ENCODE measurements around the gene SAGE1. TPM values are rescaled to one million over a fixed set of nuclear protein-coding genes. Genes with fewer than 3 reads are reported as not detected.

SAGE1 gene
- total and polyA plus RNA-seq, 2 of the 8 experiments (the other 6 are each of a cell fraction or from before 2014, with no cell fraction given), result not detected

GRCh38 chrX:135914404-135914803 is 20.9 kb downstream of the SAGE1 start:
- no peak overlapping the region for H3K56ac ChIP-seq (replicated peaks; ENCODE audit: insufficient read length, low read depth, low read length)
- no peak overlapping the region for H2BK5ac ChIP-seq (ENCODE audit: low read depth, low read length)
- H3K79me2 ChIP-seq (ENCODE audit: control insufficient read depth in 1 of 2, insufficient read depth in 2 of 2, low read length in 2 of 2), result no peaks in the 10 kb centered on the region
- no peak overlapping the region for H2BK20ac ChIP-seq (ENCODE audit: low read length)
- no peak overlapping the region for H2AK5ac ChIP-seq (ENCODE audit: low read depth, low read length)
- no peaks in the 10 kb centered on the region for H3K27me3 ChIP-seq (replicated peaks in 1 of 4; ENCODE audit: control insufficient read depth in 3 of 4, extremely low read depth in 1 of 4, insufficient read depth in 3 of 4, low read length in 3 of 4)
- no peaks in the 10 kb centered on the region for H3K4me1 ChIP-seq (replicated peaks in 1 of 4; ENCODE audit: control insufficient read depth in 3 of 4, insufficient read depth in 4 of 4, low read length in 3 of 4)
- no peaks in the 10 kb centered on the region for H3K79me1 ChIP-seq (ENCODE audit: low read depth, low read length)
- H2BK15ac ChIP-seq (ENCODE audit: low read length), result no peak overlapping the region
- DNase-seq (ENCODE audit: low read depth in 1 of 2, low spot score in 2 of 2), result no peak
- CTCF ChIA-PET (ENCODE audit: partially characterized antibody), result no interaction called here
- H3K4ac ChIP-seq (replicated peaks; ENCODE audit: insufficient read length, low read depth, low read length), result no peak overlapping the region
- H4K20me1 ChIP-seq (replicated peaks in 1 of 2; ENCODE audit: control insufficient read depth in 1 of 2, insufficient read depth in 2 of 2, low read length in 2 of 2), result no peaks in the 10 kb centered on the region
- no peak overlapping the region for H3K18ac ChIP-seq (ENCODE audit: extremely low read depth, low read length)
- no peak overlapping the region for H3K14ac ChIP-seq (ENCODE audit: insufficient read length)
- WGBS, 2 experiments (ENCODE audit: extremely low coverage in 1 of 2, insufficient coverage in 1 of 2, insufficient read length in 1 of 2, insufficient replicate concordance in 2 of 2, low coverage in 1 of 2, low lambda C conversion rate in 2 of 2, missing lambda C conversion rate in 1 of 2), result 93% methylated on average over 4 of the region's 5 CpGs; no CpG with 5 or more reads in 1 of the 2 experiments
- H2BK120ac ChIP-seq (replicated peaks; ENCODE audit: low read depth, low read length), result no peak overlapping the region
- H4K8ac ChIP-seq (ENCODE audit: extremely low read depth, insufficient read depth, low read length), result no peak overlapping the region
- H3K9ac ChIP-seq (replicated peaks in 1 of 4; ENCODE audit: extremely low read depth in 1 of 4, low read depth in 3 of 4, low read length in 3 of 4), result no peak overlapping the region
- H3K23ac ChIP-seq (ENCODE audit: insufficient read length), result no peak overlapping the region
- FAIRE-seq, result no peak
- no peak overlapping the region for H3K4me2 ChIP-seq (ENCODE audit: insufficient read depth in 1 of 2, low read depth in 2 of 2, low read length in 2 of 2)
- no peak overlapping the region for H2BK12ac ChIP-seq (ENCODE audit: low read depth, low read length)
- H4K91ac ChIP-seq (replicated peaks; ENCODE audit: insufficient read length, low read length), result no peak overlapping the region
- H3K27ac ChIP-seq (ENCODE audit: low read depth, low read length), result no peak overlapping the region
- H3K4me3 ChIP-seq (ENCODE audit: extremely low read depth in 1 of 4, insufficient read depth in 2 of 4, low read depth in 3 of 4, low read length in 4 of 4), result no peak overlapping the region
- no peak overlapping the region for H4K5ac ChIP-seq (ENCODE audit: insufficient read length, low read depth, low read length)
- peaks cover 7 to 14% of the 10 kb centered on the region in 2 experiments; a peak in 2 of 4 replicates for H3K9me3 ChIP-seq (ENCODE audit: insufficient read depth in 2 of 2, low read depth in 1 of 2, low read length in 1 of 2)
- no peak overlapping the region for H2AFZ ChIP-seq (ENCODE audit: low read length)
- H3K36me3 ChIP-seq (ENCODE audit: control insufficient read depth in 2 of 4, insufficient read depth in 4 of 4, low read length in 3 of 4), result no peaks in the 10 kb centered on the region
- H3K23me2 ChIP-seq (ENCODE audit: low read depth, low read length), result no peaks in the 10 kb centered on the region
- POLR2A ChIA-PET (ENCODE audit: partially characterized antibody), result no interaction called here
- TF ChIP-seq CBX8 (IDR thresholded peaks at IDR 0.05; ENCODE audit: borderline replicate concordance, low read depth, low read length) (no peak), BACH1 (IDR thresholded peaks at IDR 0.05; ENCODE audit: low read length) (no peak), KDM1A (IDR thresholded peaks at IDR 0.05; ENCODE audit: borderline replicate concordance, low read length) (no peak)
